Measurements from ENCODE around the gene RIOK3.
A peak's percentile ranks its signal among the peaks of the same experiment; 100 is the strongest.
"Not testable (repeated sequence)": the region's sequence is repeated elsewhere in the genome, so short reads cannot be mapped to it uniquely, and the experiment has no call there.

RIOK3 gene

DNA sequence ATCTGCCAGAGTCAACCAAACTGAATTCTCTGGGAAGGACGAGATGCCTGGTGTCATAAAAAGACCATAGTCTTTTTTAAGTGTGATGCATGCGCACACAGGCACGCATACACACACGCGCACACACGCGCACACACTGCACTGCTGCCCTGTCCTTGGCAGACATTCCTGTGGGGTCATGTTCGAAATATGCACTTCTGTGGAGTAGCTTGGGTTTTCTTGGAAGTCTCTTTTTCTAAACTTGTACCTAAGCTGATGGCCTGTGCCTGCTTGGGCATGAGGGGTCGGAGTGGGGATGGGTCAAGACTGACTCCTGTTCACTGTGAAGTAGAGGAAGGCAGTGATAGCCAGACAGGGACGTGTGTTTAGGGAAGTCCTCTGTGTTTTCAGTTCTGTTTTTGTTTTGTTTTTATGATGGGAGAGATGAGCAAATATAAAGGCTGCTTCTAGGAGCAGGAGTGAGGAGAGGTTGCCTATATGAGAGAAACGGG, 46.2 kb downstream of the RIOK3 start:
- no peak for DNase-seq

- DNase-seq: no peak
Measured at GRCh38 chr18:23501626-23502025, 48.5 kb downstream of the RIOK3 start.

DNA sequence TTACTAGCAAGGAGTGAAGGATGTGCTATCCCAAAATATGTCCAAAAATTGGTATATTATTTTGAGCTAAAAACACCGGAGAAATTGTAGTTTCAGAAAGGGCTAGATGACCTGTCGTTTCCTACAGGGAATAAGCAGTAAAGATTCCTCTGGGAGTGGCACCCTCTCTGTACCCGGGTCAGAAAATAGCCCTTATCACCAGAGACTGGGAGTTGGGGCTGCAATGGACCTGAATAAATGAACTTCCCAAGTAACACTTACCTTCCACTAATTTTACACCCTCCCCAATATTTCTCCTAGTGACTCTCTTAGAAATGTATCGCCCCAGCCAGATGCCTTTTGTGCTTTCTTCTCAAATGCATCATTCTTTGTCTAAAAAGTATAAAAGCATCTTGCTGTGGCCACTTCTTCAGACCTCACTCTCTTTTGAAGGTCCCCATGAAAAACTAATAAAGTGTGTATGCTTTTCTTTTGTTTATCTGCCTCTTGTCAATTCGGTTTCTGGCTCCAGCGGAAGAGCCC, 49.5 kb downstream of the RIOK3 start:
- no peak for DNase-seq

- peak; percentile 94 for DNase-seq
Measured at GRCh38 chr18:23503038-23503962, 50.2 kb downstream of the RIOK3 start, which contains the start of gene RMC1. Gene RMC1, plus strand, starts transcription at chr18:23503511. Its CDS starts 108 bp downstream, at chr18:23503619.

GRCh38 chr18:23503963-23504344, 50.9 kb downstream of the RIOK3 start:
- peak; percentile 23 for DNase-seq

DNA sequence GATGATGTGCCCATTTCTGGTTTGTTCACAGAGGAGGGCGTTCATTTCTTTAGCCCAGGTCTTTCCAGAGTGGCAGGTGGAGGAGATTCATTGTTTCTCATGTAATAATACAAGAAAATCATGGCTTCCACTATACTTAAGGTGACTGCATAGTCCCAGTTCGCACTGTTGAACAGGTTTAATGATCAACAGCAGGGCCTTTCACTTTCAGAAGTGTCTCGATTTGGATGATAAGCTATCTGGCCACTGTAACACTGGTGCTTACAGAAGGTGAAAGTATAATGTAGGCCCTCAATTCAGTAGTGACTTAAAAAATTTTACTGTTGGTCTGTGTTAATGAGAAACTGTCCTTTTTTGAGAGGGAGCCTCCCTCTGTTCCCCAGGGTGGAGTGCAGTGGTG, 51.6 kb downstream of the RIOK3 start:
- DNase-seq: peak; percentile 16

GRCh38 chr18:23506393-23506792, 53.3 kb downstream of the RIOK3 start:
- DNase-seq: no peak

GRCh38 chr18:23510923-23511322, 57.8 kb downstream of the RIOK3 start:
- not testable (repeated sequence) for DNase-seq

- not testable (repeated sequence) for DNase-seq
Measured at GRCh38 chr18:23512216-23512615, 59.1 kb downstream of the RIOK3 start.

DNA sequence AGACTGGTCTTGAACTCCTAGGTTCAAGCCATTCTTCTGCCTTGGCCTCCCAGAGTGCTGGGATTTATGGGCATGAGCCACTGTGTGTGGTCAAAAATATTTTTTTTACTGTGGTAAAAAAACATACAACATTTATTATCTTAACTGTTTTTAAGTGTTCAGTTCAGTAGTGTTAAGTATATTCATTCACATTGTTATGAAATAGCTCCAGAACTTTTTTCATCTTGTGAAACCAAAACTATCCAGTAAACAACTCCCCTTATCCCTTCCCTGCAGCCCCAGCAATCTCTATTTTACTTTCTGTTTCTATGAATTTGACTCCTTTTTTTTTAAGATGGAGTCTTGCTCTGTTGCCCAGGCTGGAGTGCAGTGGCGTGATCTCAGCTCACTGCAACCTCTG, 59.6 kb downstream of the RIOK3 start:
- DNase-seq: no peak

DNA sequence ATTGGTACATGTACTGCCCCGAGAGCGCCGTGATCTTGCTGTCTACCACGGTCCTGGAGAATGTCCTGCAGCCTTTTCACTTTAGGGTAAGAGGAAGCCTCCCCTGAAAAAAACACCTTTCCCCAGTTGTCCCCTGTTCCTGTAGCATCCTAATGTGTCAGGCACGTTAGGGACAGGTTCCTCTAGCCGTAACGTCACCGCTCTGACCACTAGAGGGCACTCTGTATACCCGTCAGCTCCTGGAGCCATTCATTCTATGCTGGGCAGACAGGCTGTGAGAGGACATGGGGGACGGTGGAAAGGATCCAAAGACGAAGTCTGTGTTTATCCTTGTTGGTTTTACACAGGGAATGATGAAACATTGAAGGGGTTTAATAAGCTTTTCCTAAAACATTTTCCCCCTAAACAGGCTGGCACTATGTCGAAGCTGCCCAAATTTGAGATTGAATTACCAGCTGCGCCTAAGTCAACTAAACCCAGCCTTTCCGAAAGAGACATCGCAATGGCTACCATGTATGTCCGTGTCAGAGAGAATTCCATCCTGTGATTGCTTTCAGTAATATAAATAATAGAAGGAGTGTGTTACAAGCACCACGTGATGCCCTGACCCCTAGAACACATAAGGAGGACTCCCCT, 62.9 kb downstream of the RIOK3 start:
- DNase-seq: peak; percentile 67

- no peak for DNase-seq
Measured at GRCh38 chr18:23519734-23520133, 66.6 kb downstream of the RIOK3 start.

- DNase-seq: no peak
Measured at GRCh38 chr18:23521271-23521670, 68.2 kb downstream of the RIOK3 start.

GRCh38 chr18:23521907-23522306, 68.8 kb downstream of the RIOK3 start:
- DNase-seq: no peak

GRCh38 chr18:23523429-23524212, 70.5 kb downstream of the RIOK3 start:
- DNase-seq: no peak

DNA sequence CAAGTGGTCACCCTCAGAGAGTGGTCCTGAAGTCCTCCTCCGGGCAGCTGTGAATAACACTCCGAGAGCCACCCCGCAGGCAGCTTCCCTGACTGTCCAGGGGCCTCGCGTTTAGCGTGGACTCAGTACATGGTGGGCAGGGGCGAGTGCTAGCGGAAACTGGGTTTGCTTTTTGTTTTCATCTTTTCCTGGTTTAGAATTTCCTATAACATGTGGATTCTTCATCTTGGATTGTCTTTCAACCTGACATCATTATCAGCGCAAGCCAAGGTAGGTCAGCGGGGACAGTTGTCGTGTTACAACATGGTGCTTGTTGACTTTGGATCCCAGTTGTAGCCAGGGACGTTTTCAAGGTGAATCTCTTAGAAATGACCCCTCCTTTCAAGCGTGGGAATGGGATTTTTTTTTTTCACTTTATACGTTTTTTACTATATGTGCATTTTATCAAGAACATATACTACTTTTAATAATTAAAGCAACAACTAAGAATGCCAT, 71.2 kb downstream of the RIOK3 start:
- DNase-seq: no peak

DNA sequence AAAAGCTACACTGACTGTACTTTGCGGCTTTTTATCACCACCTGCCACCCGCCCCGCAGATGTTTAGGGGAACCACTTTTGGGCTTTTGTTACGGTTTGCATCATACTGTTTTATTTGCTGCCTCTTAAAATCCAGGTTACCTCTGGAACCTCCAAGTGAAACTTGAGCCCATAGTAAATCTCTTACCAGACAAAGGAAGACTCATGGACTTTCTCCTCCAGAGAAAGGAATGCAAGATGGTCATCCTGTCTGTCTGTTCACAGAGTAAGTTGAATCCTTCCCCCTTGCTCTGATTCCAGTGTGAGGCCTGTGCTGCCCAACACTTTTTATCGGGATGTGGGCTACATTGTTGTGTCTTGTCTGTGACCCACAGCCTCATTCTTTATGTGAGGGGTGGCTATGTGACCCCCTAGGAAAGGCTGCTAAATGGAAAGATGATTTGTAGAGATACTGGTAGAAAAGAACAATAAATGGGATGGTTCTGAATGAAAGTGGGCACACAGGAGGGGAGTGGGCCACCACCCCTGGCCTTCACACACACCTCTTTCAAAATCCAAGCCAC, 73.5 kb downstream of the RIOK3 start:
- no peak for DNase-seq

- no peak for DNase-seq
Measured at GRCh38 chr18:23528580-23529472, 75.7 kb downstream of the RIOK3 start.

DNA sequence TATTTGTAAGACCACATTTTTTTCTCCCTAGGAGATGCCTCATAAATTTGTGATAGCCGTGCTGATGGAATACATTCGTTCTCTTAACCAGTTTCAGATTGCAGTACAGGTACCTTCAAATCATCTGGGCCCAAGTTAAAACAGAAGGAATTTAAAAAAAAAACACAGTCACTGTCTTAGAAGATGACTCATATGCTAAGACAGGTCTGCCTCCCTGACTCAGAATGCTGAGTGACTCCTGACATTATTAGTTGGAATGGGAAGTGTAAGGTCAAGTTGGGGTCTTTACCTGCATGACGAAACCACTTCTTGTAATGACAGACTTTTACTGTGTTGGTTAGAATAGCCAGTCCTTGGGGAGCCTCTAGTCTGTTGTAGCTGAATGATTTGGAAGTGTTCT, 76.5 kb downstream of the RIOK3 start:
- DNase-seq: no peak

- DNase-seq: no peak
Measured at GRCh38 chr18:23530195-23530594, 77.1 kb downstream of the RIOK3 start.

DNA sequence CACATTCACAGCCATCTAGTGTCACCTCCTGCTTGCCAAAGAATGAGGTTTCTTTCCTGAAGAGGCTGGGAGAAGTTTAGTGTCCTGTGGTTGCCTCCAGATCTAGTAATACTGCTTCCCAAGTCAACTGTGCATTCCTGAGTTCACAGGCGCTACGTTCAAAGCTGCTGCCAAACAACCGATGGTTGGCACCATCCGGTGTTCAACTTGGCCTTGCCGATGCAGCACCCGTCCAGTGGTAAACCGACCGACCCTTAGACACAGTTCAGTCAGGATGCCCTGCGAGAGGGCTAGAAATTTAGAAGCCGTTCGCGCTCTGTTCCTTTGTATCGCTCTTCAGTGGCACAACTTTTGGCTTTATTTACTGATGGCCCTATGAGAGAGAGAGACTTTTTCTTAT, 78.8 kb downstream of the RIOK3 start:
- no peak for DNase-seq

Measured in central memory CD4-positive, alpha-beta T cell (primary cell).